SIG-M5 (cell line): Measurements from ENCODE around the gene CYB5A.
"Not testable (repeated sequence)": the region's sequence is repeated elsewhere in the genome, so short reads cannot be mapped to it uniquely, and the experiment has no call there.

Source experiments
- DNase-seq: peaks from one replicate; lab custom pipeline; 2025; lab: John Stamatoyannopoulos, UW

The CYB5A gene

GRCh38 chr18:74291771-74292540 is at the start of gene CYB5A:
Gene CYB5A (minus strand): TSS chr18:74291963. CDS start chr18:74291875, 88 bp downstream.
- DNase-seq = peak; percentile 19

- no peak for DNase-seq
Observed at GRCh38 chr18:74337912-74338309, 46.1 kb upstream of the CYB5A start.

- DNase-seq = no peak
Observed at GRCh38 chr18:74337155-74337911, 45.6 kb upstream of the CYB5A start.

- DNase-seq = no peak
Observed at GRCh38 chr18:74336656-74337055, 44.9 kb upstream of the CYB5A start.

GRCh38 chr18:74334242-74334893 is 42.6 kb upstream of the CYB5A start:
- no peak for DNase-seq

- no peak for DNase-seq
Observed at GRCh38 chr18:74333091-74333490, 41.3 kb upstream of the CYB5A start.

- no peak for DNase-seq
Observed at GRCh38 chr18:74331404-74331803, 39.6 kb upstream of the CYB5A start.

- no peak for DNase-seq
Observed at GRCh38 chr18:74329688-74330205, 38.0 kb upstream of the CYB5A start.

GRCh38 chr18:74328206-74328605 is 36.4 kb upstream of the CYB5A start:
- no peak for DNase-seq

GRCh38 chr18:74326791-74327190 is 35.0 kb upstream of the CYB5A start:
- not testable (repeated sequence) for DNase-seq

- no peak for DNase-seq
Observed at GRCh38 chr18:74326231-74326630, 34.5 kb upstream of the CYB5A start.

- DNase-seq = no peak
Observed at GRCh38 chr18:74316257-74317170, 24.8 kb upstream of the CYB5A start.

GRCh38 chr18:74315464-74316256 is 23.9 kb upstream of the CYB5A start, which contains the start of gene C18orf63:
Gene C18orf63 (plus strand): TSS chr18:74315839. CDS start chr18:74317866, 2,027 bp downstream.
- DNase-seq = no peak

- no peak for DNase-seq
Observed at GRCh38 chr18:74314759-74315463, 23.1 kb upstream of the CYB5A start.

- DNase-seq = no peak
Observed at GRCh38 chr18:74311000-74311399, 19.2 kb upstream of the CYB5A start.

GRCh38 chr18:74310411-74310810 is 18.6 kb upstream of the CYB5A start:
- DNase-seq = no peak

GRCh38 chr18:74303936-74304335 is 12.2 kb upstream of the CYB5A start:
- no peak for DNase-seq

GRCh38 chr18:74303306-74303705 is 11.5 kb upstream of the CYB5A start:
- no peak for DNase-seq

GRCh38 chr18:74299746-74300145 is 8.0 kb upstream of the CYB5A start:
- DNase-seq = no peak

- DNase-seq = no peak
Observed at GRCh38 chr18:74299162-74299561, 7.4 kb upstream of the CYB5A start.
